ENCODE measurements around the gene MMP2.

GRCh38 chr16:55488306-55488705 lies 9.3 kb downstream of the MMP2 start:
- TF ChIP-seq CTCF (conservative IDR thresholded peaks at IDR 0.05; ENCODE audit: low read depth, low read length) (no peak), EZH2 (IDR thresholded peaks at IDR 0.05; ENCODE audit: low read length, unreplicated experiment) (no peak)
